CD4-positive, alpha-beta T cell (primary cell): Measurements from ENCODE around the gene C1QTNF3. TPM values are rescaled to one million over a fixed set of nuclear protein-coding genes. Genes with fewer than 3 reads are reported as not detected.

Source experiments
- ATAC-seq: fragments of 200-7000 bp; cut with Tn5 transposase; one replicate; pipeline ENCODE4 v1.10.0; 2022; ENCODE audit warnings: mild to moderate bottlenecking; ENCODE audit not compliant: poor library complexity
- CTCF ChIA-PET: fragments of 350-600 bp; sonication (Branson Sonifier 250); formaldehyde crosslinking; loops from one replicate; lab custom pipeline; 2021; ENCODE audit warnings: antibody characterized with exemption, inconsistent platforms; lab: Charles Lee
- POLR2A ChIA-PET: fragments of 350-600 bp; sonication (Branson Sonifier 250); formaldehyde crosslinking; loops from one replicate; lab custom pipeline; 2021; ENCODE audit warnings: antibody characterized with exemption, inconsistent platforms; lab: Charles Lee
- DNase-seq, 14 experiments: peaks; one replicate each; pipeline ENCODE4 v3.0.0-alpha.2; 2013 to 2020; ENCODE audit warnings: mixed read lengths in 2 of 14
- H3K27ac ChIP-seq, 2 donors: one replicate each; pipeline versions ENCODE4 v1.5.1 to v1.7.0; 2013; ENCODE audit warnings: low read length in 2 of 2, low read depth in 1 of 2, mild to moderate bottlenecking in 1 of 2
- H3K27me3 ChIP-seq, 2 experiments: 1 replicate in 1 of 2; 2 replicates in 1 of 2; pipeline versions ENCODE4 v1.6.1 to v1.7.0; 2013; ENCODE audit warnings: low read length in 2 of 2, control low read depth in 1 of 2, mild to moderate bottlenecking in 1 of 2, moderate library complexity in 1 of 2; ENCODE audit not compliant: insufficient read depth in 2 of 2, control insufficient read depth in 1 of 2
- H3K36me3 ChIP-seq: one replicate; pipeline ENCODE4 v1.6.1; 2013; ENCODE audit warnings: low read length, control low read depth; ENCODE audit not compliant: insufficient read depth
- H3K4me1 ChIP-seq: one replicate; pipeline ENCODE4 v1.6.1; 2013; ENCODE audit warnings: low read length, control low read depth; ENCODE audit not compliant: insufficient read depth
- H3K4me3 ChIP-seq: one replicate; pipeline ENCODE4 v1.5.1; 2013; ENCODE audit warnings: mild to moderate bottlenecking, low read length, moderate library complexity
- H3K9me3 ChIP-seq, 2 experiments: 1 replicate in 1 of 2; 2 replicates in 1 of 2; pipeline versions ENCODE4 v1.6.1 to v1.7.0; 2013; ENCODE audit warnings: low read length in 2 of 2, mild to moderate bottlenecking in 2 of 2, control low read depth in 1 of 2, moderate library complexity in 1 of 2; ENCODE audit not compliant: control insufficient read depth in 1 of 2, insufficient read depth in 1 of 2
- H3K27ac Mint-ChIP-seq: one replicate; pipeline ENCODE4 v1.8.0; 2020; ENCODE audit warnings: mixed read lengths
- H3K27me3 Mint-ChIP-seq: one replicate; pipeline ENCODE4 v1.8.0; 2021; ENCODE audit warnings: mixed read lengths
- H3K36me3 Mint-ChIP-seq: one replicate; pipeline ENCODE4 v1.8.0; 2021; ENCODE audit warnings: low read depth, mixed read lengths
- H3K4me1 Mint-ChIP-seq: one replicate; pipeline ENCODE4 v1.8.0; 2021; ENCODE audit warnings: low read depth, mixed read lengths
- H3K4me3 Mint-ChIP-seq: one replicate; pipeline ENCODE4 v1.8.0; 2020; ENCODE audit warnings: mild to moderate bottlenecking, mixed read lengths
- H3K9me3 Mint-ChIP-seq: one replicate; pipeline ENCODE4 v1.8.0; 2020; ENCODE audit warnings: mixed read lengths
- CTCF ChIP-seq: fragments of 200-600 bp; IDR thresholded peaks from one replicate; pipeline ENCODE4 v1.8.0; 2022; ENCODE audit warnings: antibody characterized with exemption, mild to moderate bottlenecking
- intact Hi-C, 2 experiments: fragments of 100-400 bp; cut with DNase I in 1 of 2; cut with micrococcal nuclease in 1 of 2; formaldehyde crosslinking; loops; one replicate each; pipeline versions ENCODE4 v1.15.1 to v1.9.0; 2023 to 2025; cut with DNase I, micrococcal nuclease
- total RNA-seq, 174 experiments: library from RNA in 2 of 174; stranded (reverse) in 2 of 174; gene quantifications; one replicate each; pipeline ENCODE4 v1.2.3 and lab custom pipeline; 2021 to 2026

C1QTNF3 gene
- total RNA-seq, 2 experiments from 2014 or later, result 2.9 to 3.2 TPM

- Histone ChIP-seq H3K27me3 (no peaks in the 10 kb centered on the region), H3K36me3 (peaks cover 14% of the 10 kb centered on the region), H3K27ac (no peak overlapping the region), H3K4me1 (no peaks in the 10 kb centered on the region), H3K9me3 (no peaks in the 10 kb centered on the region), H3K4me3 (no peak overlapping the region)
- Mint-ChIP-seq H3K27ac (no peak overlapping the region), H3K9me3 (no peaks in the 10 kb centered on the region), H3K27me3 (no peaks in the 10 kb centered on the region), H3K4me3 (no peak overlapping the region), H3K4me1 (no peaks in the 10 kb centered on the region), H3K36me3 (peaks cover 34% of the 10 kb centered on the region)
- TF ChIP-seq CTCF, result no peak
- ATAC-seq, result no peak
- CTCF ChIA-PET, result no interaction called here
- POLR2A ChIA-PET, result no interaction called here
- DNase-seq, result no peak
- intact Hi-C loops, result no loop called here
These were observed 4.6 kb downstream of the C1QTNF3 start for GRCh38 chr5:34038390-34038789.

GRCh38 chr5:34037726-34038125 lies 5.3 kb downstream of the C1QTNF3 start:
- no peak overlapping the region for H3K27ac ChIP-seq
- no peaks in the 10 kb centered on the region for H3K9me3 ChIP-seq
- POLR2A ChIA-PET, result no interaction called here
- Mint-ChIP-seq H3K27ac (no peak overlapping the region), H3K27me3 (no peaks in the 10 kb centered on the region), H3K36me3 (peaks cover 39% of the 10 kb centered on the region), H3K9me3 (no peaks in the 10 kb centered on the region), H3K4me1 (no peaks in the 10 kb centered on the region), H3K4me3 (no peak overlapping the region)
- H3K36me3 ChIP-seq, result peaks cover 14% of the 10 kb centered on the region
- intact Hi-C loops, result no loop called here
- ATAC-seq, result no peak
- no peak for DNase-seq
- H3K4me1 ChIP-seq, result no peaks in the 10 kb centered on the region
- CTCF ChIA-PET, result no interaction called here
- H3K27me3 ChIP-seq, result no peaks in the 10 kb centered on the region
- no peak overlapping the region for H3K4me3 ChIP-seq
- no peak for TF ChIP-seq CTCF

GRCh38 chr5:34035756-34036155 lies 7.3 kb downstream of the C1QTNF3 start:
- Histone ChIP-seq H3K36me3 (peaks cover 14% of the 10 kb centered on the region), H3K27me3 (no peaks in the 10 kb centered on the region), H3K9me3 (no peaks in the 10 kb centered on the region), H3K4me1 (no peaks in the 10 kb centered on the region), H3K4me3 (no peak overlapping the region), H3K27ac (no peak overlapping the region)
- Mint-ChIP-seq H3K4me3 (no peak overlapping the region), H3K27me3 (no peaks in the 10 kb centered on the region), H3K36me3 (peaks cover 43% of the 10 kb centered on the region), H3K9me3 (no peaks in the 10 kb centered on the region), H3K4me1 (no peaks in the 10 kb centered on the region), H3K27ac (no peak overlapping the region)
- ChIA-PET POLR2A (no interaction called here), CTCF (interaction anchor here (1.3 kb wide), 1 partner anchor 38 kb away, joined by 3 read pairs; no protein-coding TSS in a partner anchor)
- intact Hi-C loops, result no loop called here
- DNase-seq (no peak), ATAC-seq (no peak)
- no peak for TF ChIP-seq CTCF
